Esophagus muscularis mucosa (tissue), 3 donors: Measurements from ENCODE around the gene PEAK3.

Experiments used
- CTCF ChIP-seq, 3 experiments: fragments of 200-600 bp in 2 of 3; fragments of 450-650 bp in 1 of 3; sonication (generic) in 2 of 3; IDR thresholded peaks; one replicate each; pipeline ENCODE4 v1.5.1; 2017 to 2019; ENCODE audit warnings: antibody characterized with exemption in 3 of 3, mild to moderate bottlenecking in 2 of 3, moderate library complexity in 1 of 3
- POLR2A ChIP-seq: fragments of 450-650 bp; IDR thresholded peaks from one replicate; pipeline ENCODE4 v1.6.1; 2017; ENCODE audit warnings: antibody characterized with exemption, moderate library complexity, mild to moderate bottlenecking, low read depth

DNA sequence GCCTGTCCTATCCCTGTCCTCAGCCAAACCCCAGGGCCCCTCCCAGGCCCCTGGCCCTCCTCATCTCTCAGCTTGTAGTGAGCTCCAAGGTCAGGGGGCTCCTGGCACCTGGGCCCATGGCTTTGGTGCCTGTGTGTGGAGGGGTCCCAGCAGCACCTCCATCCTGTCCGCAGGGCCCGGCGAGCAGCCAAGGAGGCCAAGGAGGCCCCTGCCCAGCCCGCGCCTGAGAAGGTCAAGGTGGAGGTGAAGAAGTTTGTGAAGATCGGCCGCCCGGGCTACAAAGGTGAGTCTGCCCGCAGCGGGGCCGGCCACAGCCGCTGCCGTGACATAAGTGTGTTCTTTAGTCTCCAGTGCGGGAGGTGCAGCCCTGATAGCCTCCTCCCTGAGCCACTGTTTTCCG, 36.7 kb downstream of the PEAK3 start:
- TF ChIP-seq CTCF (IDR thresholded peaks at IDR 0.05) (no peak), POLR2A (no peak)
